Measurements from ENCODE around the gene NFIC.

The NFIC gene

GRCh38 chr19:3458229-3459088 is 92.1 kb downstream of the NFIC start:
- no peaks in the 10 kb centered on the region for H3K36me3 Mint-ChIP-seq (ENCODE audit: low read depth)
- H3K9me3 Mint-ChIP-seq = no peaks in the 10 kb centered on the region
- H3K27me3 Mint-ChIP-seq (ENCODE audit: low read depth) = no peaks in the 10 kb centered on the region
- no peaks in the 10 kb centered on the region for H3K4me1 Mint-ChIP-seq (ENCODE audit: low read depth)
- H3K4me3 Mint-ChIP-seq = no peak overlapping the region
- H3K27ac Mint-ChIP-seq = no peak overlapping the region

DNA sequence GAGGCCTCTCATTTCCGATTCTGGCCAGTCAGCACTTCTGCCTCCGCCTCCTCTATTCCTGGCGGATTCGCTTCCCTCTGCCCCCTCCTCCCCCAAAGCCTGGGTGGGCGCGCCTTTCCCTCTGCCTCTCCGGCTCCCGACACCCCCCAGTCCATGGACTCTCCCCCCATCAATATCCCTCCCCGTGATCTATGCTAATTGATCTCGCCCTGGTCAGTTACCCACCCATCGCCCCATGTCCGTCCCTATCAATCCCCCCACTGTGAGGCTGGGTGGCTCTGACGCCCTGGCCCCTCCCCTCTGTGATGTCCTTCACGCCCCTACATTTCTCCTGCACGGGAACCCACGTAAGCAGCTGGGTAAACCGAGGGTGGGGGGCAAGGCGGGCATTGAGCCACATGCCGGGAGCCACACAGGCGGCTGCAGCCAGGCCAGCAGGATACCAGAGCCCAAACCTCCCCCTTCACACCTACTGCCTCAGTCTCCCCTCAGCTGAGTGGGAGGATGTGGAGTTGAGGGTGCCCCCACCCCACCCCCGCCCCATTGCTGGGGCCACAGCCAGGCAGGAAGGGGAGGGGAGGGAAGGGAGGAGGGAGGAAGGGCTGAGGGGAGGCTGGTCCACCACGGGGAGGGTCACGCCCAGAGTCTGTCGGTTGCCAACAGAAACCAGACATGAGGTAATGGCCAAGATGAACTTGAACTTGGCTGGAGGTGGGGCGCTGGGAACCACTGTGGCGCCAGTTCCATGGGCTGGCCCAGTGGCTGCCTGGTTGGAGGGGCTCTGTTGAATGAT is 92.9 kb downstream of the NFIC start:
- Mint-ChIP-seq H3K27ac (peak overlapping the region; percentile 41), H3K9me3 (no peaks in the 10 kb centered on the region), H3K36me3 (ENCODE audit: low read depth) (no peaks in the 10 kb centered on the region), H3K27me3 (ENCODE audit: low read depth) (no peaks in the 10 kb centered on the region), H3K4me1 (ENCODE audit: low read depth) (no peaks in the 10 kb centered on the region), H3K4me3 (no peak overlapping the region)

GRCh38 chr19:3459965-3460582 is 93.7 kb downstream of the NFIC start:
- Mint-ChIP-seq H3K27ac (no peak overlapping the region), H3K36me3 (ENCODE audit: low read depth) (no peaks in the 10 kb centered on the region), H3K9me3 (no peaks in the 10 kb centered on the region), H3K4me3 (no peak overlapping the region), H3K4me1 (ENCODE audit: low read depth) (no peaks in the 10 kb centered on the region), H3K27me3 (ENCODE audit: low read depth) (no peaks in the 10 kb centered on the region)

- no peaks in the 10 kb centered on the region for H3K4me1 Mint-ChIP-seq (ENCODE audit: low read depth)
- no peaks in the 10 kb centered on the region for H3K36me3 Mint-ChIP-seq (ENCODE audit: low read depth)
- H3K27ac Mint-ChIP-seq = no peak overlapping the region
These were observed 96.8 kb downstream of the NFIC start for GRCh38 chr19:3462991-3463713.

DNA sequence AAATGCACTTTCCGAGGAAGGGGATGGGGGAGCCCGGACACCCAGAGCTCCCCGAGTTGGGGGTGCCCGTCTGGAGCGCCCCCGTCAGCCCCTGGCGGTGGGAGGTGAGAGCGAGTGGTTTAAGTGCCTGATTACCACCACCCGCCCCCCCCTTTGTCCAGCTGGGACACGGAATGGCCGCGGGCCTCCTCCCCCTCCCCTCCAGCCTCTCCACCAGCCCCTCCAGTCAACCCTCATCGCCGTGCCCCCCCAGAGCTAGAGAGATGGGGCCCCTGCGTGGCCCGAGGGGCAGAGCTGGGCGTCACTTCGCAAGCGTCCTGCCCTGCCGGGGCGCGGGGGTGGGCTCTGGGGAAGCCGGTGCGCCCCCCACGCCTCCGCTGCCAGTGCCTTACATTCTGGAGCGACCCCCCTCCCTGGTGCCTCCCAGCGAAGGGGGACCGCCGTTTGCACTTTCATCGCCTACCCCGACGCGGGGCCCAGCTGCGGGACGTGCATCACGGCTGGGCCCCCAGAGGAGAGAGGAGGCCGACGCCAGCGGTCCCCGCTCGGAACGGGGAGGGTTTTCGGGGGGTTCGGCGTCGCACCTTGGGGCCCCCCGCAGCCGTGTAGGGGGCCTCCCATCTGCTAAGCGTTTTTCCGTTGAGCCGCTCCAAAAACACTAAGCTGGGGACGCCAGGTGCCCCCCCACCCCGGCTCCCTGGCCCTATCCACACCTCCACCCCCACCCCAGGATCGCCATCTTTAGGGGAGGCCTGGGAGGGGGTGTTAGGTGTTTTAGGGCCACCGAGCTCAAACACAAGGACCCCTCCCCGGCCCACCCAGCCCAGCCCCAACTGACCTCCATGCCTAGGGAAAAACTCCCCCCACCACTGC is 97.6 kb downstream of the NFIC start:
- no peak overlapping the region for H3K27ac Mint-ChIP-seq

More at GRCh38 chr19:3462991-3463713, 96.8 kb downstream of the NFIC start:
- H3K4me3 Mint-ChIP-seq = no peak overlapping the region
- no peaks in the 10 kb centered on the region for H3K9me3 Mint-ChIP-seq
- H3K27me3 Mint-ChIP-seq (ENCODE audit: low read depth) = no peaks in the 10 kb centered on the region

GRCh38 chr19:3464587-3465235 is 98.3 kb downstream of the NFIC start:
- Mint-ChIP-seq H3K27ac (no peak overlapping the region), H3K4me1 (ENCODE audit: low read depth) (no peaks in the 10 kb centered on the region), H3K27me3 (ENCODE audit: low read depth) (no peaks in the 10 kb centered on the region), H3K4me3 (no peak overlapping the region), H3K9me3 (no peaks in the 10 kb centered on the region), H3K36me3 (ENCODE audit: low read depth) (no peaks in the 10 kb centered on the region)

More for the DNA sequence above, 97.6 kb downstream of the NFIC start:
- no peaks in the 10 kb centered on the region for H3K4me1 Mint-ChIP-seq (ENCODE audit: low read depth)
- H3K27me3 Mint-ChIP-seq (ENCODE audit: low read depth) = no peaks in the 10 kb centered on the region
- H3K4me3 Mint-ChIP-seq = no peak overlapping the region
- no peaks in the 10 kb centered on the region for H3K36me3 Mint-ChIP-seq (ENCODE audit: low read depth)
- no peaks in the 10 kb centered on the region for H3K9me3 Mint-ChIP-seq

DNA sequence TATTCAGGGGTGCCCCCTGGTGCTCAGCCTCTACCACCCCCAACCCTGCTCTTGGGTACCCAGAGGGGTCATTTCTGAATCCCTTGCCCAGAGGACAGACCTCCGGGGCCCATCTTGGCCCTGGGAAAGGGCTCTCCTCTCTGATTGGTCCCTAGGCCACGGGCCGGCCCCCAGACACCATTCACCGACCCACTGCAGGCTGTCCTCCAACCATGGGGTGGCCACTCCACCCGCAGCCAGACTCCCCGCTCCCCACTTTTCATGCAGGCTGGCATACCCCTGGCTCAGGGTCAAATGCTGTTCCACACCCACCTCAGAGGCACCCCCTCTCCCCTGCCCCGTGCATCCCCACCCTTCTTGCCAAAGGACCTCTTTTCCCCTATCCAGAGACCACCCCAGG is 99.2 kb downstream of the NFIC start:
- no peaks in the 10 kb centered on the region for H3K27me3 Mint-ChIP-seq (ENCODE audit: low read depth)
- H3K36me3 Mint-ChIP-seq (ENCODE audit: low read depth) = no peaks in the 10 kb centered on the region
- H3K9me3 Mint-ChIP-seq = no peaks in the 10 kb centered on the region
- no peak overlapping the region for H3K27ac Mint-ChIP-seq
- no peak overlapping the region for H3K4me3 Mint-ChIP-seq
- H3K4me1 Mint-ChIP-seq (ENCODE audit: low read depth) = no peaks in the 10 kb centered on the region

DNA sequence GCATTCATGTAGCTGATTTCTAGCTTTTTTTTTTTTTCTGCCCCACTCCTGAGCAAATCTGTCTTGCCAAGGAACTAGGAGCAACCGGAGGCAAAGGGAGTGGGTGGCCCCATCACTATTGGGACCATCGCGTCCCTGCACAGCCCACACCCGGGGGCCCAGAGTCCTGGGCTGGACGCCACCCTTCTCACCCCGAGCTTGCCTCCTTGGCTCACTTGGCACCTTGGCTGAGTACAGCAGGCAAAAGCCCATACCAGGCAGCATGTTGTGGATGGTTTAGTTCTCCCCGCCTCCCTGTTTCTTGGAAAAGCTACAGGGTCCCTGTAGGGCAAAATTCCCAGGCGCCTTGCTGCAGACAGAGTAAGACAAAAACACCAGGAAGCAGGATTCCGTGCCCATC is 100.3 kb downstream of the NFIC start:
- H3K4me3 Mint-ChIP-seq = no peak overlapping the region
- H3K27ac Mint-ChIP-seq = no peak overlapping the region
- H3K9me3 Mint-ChIP-seq = no peaks in the 10 kb centered on the region
- no peaks in the 10 kb centered on the region for H3K36me3 Mint-ChIP-seq (ENCODE audit: low read depth)
- no peaks in the 10 kb centered on the region for H3K27me3 Mint-ChIP-seq (ENCODE audit: low read depth)
- H3K4me1 Mint-ChIP-seq (ENCODE audit: low read depth) = no peaks in the 10 kb centered on the region

- Mint-ChIP-seq H3K4me3 (no peak overlapping the region), H3K9me3 (no peaks in the 10 kb centered on the region), H3K4me1 (ENCODE audit: low read depth) (no peaks in the 10 kb centered on the region), H3K27ac (no peak overlapping the region), H3K36me3 (ENCODE audit: low read depth) (no peaks in the 10 kb centered on the region), H3K27me3 (ENCODE audit: low read depth) (no peaks in the 10 kb centered on the region)
These were observed 101.2 kb downstream of the NFIC start for GRCh38 chr19:3467437-3468198.

DNA sequence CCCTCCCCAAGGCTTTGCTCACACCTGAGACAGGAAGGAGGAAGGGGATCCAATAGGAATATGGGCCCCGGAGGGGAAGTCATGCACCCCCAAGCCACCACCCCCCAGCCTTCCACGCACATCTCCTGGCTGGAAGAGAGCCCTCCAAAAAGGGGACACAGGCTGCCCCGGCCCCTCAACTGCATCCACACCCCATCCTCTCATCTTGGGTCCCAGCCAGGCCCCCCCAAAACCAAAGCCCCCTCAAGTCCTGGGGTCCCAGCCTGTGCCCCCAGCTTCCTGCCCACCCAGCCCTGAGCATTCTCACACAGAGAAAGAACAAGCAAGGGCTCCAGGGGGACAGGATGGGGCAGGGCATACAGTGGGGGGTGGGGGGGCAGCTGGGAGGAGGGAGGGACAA is 101.8 kb downstream of the NFIC start:
- no peaks in the 10 kb centered on the region for H3K36me3 Mint-ChIP-seq (ENCODE audit: low read depth)
- no peak overlapping the region for H3K27ac Mint-ChIP-seq
- H3K4me1 Mint-ChIP-seq (ENCODE audit: low read depth) = no peaks in the 10 kb centered on the region
- H3K4me3 Mint-ChIP-seq = no peak overlapping the region
- H3K27me3 Mint-ChIP-seq (ENCODE audit: low read depth) = no peaks in the 10 kb centered on the region
- no peaks in the 10 kb centered on the region for H3K9me3 Mint-ChIP-seq

GRCh38 chr19:3469638-3470499 is 103.5 kb downstream of the NFIC start:
- Mint-ChIP-seq H3K27ac (no peak overlapping the region), H3K27me3 (ENCODE audit: low read depth) (no peaks in the 10 kb centered on the region), H3K36me3 (ENCODE audit: low read depth) (no peaks in the 10 kb centered on the region), H3K4me1 (ENCODE audit: low read depth) (no peaks in the 10 kb centered on the region), H3K9me3 (no peaks in the 10 kb centered on the region), H3K4me3 (no peak overlapping the region)

- H3K4me3 Mint-ChIP-seq = no peak overlapping the region
- H3K36me3 Mint-ChIP-seq (ENCODE audit: low read depth) = no peaks in the 10 kb centered on the region
- H3K4me1 Mint-ChIP-seq (ENCODE audit: low read depth) = no peaks in the 10 kb centered on the region
- no peak overlapping the region for H3K27ac Mint-ChIP-seq
- H3K27me3 Mint-ChIP-seq (ENCODE audit: low read depth) = no peaks in the 10 kb centered on the region
- no peaks in the 10 kb centered on the region for H3K9me3 Mint-ChIP-seq
These were observed 104.2 kb downstream of the NFIC start for GRCh38 chr19:3470500-3471128.
